HG03135 (cell line): ENCODE results near the gene DGKI.

ENCODE experiments used
- ATAC-seq: cut with Tn5 transposase; IDR thresholded peaks from one replicate; pipeline ENCODE4 v1.9.1; 2021; ENCODE audit warnings: mild to moderate bottlenecking, moderate library complexity; ENCODE audit not compliant: unreplicated experiment

The DGKI gene

GRCh38 chr7:137692399-137692798, 154.4 kb downstream of the DGKI start:
- no peak for ATAC-seq

- ATAC-seq = no peak
These were observed 155.2 kb downstream of the DGKI start for GRCh38 chr7:137691566-137691965.

- no peak for ATAC-seq
These were observed 156.1 kb downstream of the DGKI start for GRCh38 chr7:137690635-137691034.

GRCh38 chr7:137689761-137690160, 157.0 kb downstream of the DGKI start:
- no peak for ATAC-seq

- ATAC-seq = no peak
These were observed 159.1 kb downstream of the DGKI start for GRCh38 chr7:137687556-137688265.

- no peak for ATAC-seq
These were observed 161.2 kb downstream of the DGKI start for GRCh38 chr7:137685433-137686164.

GRCh38 chr7:137684776-137685175, 162.0 kb downstream of the DGKI start:
- ATAC-seq = no peak

GRCh38 chr7:137684316-137684715, 162.5 kb downstream of the DGKI start:
- ATAC-seq = no peak

- no peak for ATAC-seq
These were observed 164.2 kb downstream of the DGKI start for GRCh38 chr7:137682596-137682995.

GRCh38 chr7:137681657-137682562, 164.9 kb downstream of the DGKI start:
- ATAC-seq = no peak

GRCh38 chr7:137674551-137675409, 172.0 kb downstream of the DGKI start:
- ATAC-seq = no peak

- no peak for ATAC-seq
These were observed 172.7 kb downstream of the DGKI start for GRCh38 chr7:137674048-137674447.

- ATAC-seq = no peak
These were observed 174.9 kb downstream of the DGKI start for GRCh38 chr7:137671920-137672319.

GRCh38 chr7:137670222-137671064, 176.3 kb downstream of the DGKI start:
- no peak for ATAC-seq

- no peak for ATAC-seq
These were observed 177.1 kb downstream of the DGKI start for GRCh38 chr7:137669706-137670105.

- ATAC-seq = no peak
These were observed 178.4 kb downstream of the DGKI start for GRCh38 chr7:137668404-137668803.

- no peak for ATAC-seq
These were observed 179.0 kb downstream of the DGKI start for GRCh38 chr7:137667633-137668387.

- ATAC-seq = no peak
These were observed 181.9 kb downstream of the DGKI start for GRCh38 chr7:137664846-137665245.

- no peak for ATAC-seq
These were observed 185.1 kb downstream of the DGKI start for GRCh38 chr7:137661634-137662033.
